ENCODE data around the gene ZBED3.

ZBED3 gene

DNA sequence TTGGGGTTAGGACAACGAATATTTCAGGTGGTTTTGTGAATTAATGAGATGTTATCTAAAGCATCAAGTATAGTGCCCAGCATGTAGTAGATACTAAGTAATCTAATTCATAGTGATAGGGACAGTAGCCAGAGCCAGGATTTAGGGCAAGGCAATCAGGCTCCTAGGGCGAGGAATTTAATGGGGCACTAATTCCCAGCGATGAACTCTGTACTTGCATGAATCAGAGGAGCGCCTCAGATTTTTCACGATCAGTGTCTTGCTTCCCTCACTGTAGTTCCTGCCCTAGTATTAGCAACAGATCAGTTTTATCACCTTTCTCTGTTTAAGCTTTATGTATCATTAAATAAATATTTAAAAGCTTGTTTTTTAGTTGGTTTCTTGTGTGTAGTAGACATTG is 53.7 kb downstream of the ZBED3 start:
- TF ChIP-seq, protein P1, sequence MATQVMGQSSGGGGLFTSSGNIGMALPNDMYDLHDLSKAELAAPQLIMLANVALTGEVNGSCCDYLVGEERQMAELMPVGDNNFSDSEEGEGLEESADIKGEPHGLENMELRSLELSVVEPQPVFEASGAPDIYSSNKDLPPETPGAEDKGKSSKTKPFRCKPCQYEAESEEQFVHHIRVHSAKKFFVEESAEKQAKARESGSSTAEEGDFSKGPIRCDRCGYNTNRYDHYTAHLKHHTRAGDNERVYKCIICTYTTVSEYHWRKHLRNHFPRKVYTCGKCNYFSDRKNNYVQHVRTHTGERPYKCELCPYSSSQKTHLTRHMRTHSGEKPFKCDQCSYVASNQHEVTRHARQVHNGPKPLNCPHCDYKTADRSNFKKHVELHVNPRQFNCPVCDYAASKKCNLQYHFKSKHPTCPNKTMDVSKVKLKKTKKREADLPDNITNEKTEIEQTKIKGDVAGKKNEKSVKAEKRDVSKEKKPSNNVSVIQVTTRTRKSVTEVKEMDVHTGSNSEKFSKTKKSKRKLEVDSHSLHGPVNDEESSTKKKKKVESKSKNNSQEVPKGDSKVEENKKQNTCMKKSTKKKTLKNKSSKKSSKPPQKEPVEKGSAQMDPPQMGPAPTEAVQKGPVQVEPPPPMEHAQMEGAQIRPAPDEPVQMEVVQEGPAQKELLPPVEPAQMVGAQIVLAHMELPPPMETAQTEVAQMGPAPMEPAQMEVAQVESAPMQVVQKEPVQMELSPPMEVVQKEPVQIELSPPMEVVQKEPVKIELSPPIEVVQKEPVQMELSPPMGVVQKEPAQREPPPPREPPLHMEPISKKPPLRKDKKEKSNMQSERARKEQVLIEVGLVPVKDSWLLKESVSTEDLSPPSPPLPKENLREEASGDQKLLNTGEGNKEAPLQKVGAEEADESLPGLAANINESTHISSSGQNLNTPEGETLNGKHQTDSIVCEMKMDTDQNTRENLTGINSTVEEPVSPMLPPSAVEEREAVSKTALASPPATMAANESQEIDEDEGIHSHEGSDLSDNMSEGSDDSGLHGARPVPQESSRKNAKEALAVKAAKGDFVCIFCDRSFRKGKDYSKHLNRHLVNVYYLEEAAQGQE (IDR thresholded peaks at IDR 0.05; ENCODE audit: insufficient read depth in 1 of 2, low read depth in 2 of 2, low read length in 2 of 2), result no peak
- no peak for TF ChIP-seq FOXP2 (optimal IDR thresholded peaks at IDR 0.05; ENCODE audit: borderline replicate concordance, extremely low read depth, extremely low read length, insufficient read depth)
- TF ChIP-seq SIN3A (IDR thresholded peaks at IDR 0.05; ENCODE audit: borderline replicate concordance, insufficient read depth, low read length), result no peak
- no peak for TF ChIP-seq POLR2AphosphoS5 (IDR thresholded peaks at IDR 0.05; ENCODE audit: low read depth, low read length)
- no peak for TF ChIP-seq TAF1 (IDR thresholded peaks at IDR 0.05; ENCODE audit: borderline replicate concordance, insufficient read depth, low read length)

DNA sequence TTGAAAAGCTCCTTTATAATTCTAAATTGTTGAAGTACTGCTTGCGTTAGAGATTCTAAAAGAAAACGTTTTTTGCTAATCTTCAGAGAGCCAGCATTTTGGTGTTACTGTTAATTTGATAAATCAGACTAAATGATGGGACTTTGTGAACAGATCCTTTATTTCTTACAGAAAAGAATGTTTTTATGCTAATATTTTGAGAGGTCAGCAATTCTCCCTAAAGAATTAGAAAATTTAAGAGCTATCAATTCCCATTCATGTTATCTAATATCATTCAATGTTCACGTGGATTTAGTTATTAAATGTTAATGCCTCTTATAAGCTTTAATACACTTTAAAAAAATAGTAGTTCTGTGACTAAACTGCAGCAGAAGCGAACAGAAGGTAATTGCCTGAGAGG is 54.5 kb downstream of the ZBED3 start:
- TF ChIP-seq TAF1 (IDR thresholded peaks at IDR 0.05; ENCODE audit: borderline replicate concordance, insufficient read depth, low read length) (no peak), SIN3A (IDR thresholded peaks at IDR 0.05; ENCODE audit: borderline replicate concordance, insufficient read depth, low read length) (no peak), FOXP2 (optimal IDR thresholded peaks at IDR 0.05; ENCODE audit: borderline replicate concordance, extremely low read depth, extremely low read length, insufficient read depth) (no peak), POLR2AphosphoS5 (IDR thresholded peaks at IDR 0.05; ENCODE audit: low read depth, low read length) (no peak)
- TF ChIP-seq, protein P1 (IDR thresholded peaks at IDR 0.05; ENCODE audit: insufficient read depth in 1 of 2, low read depth in 2 of 2, low read length in 2 of 2), result no peak

DNA sequence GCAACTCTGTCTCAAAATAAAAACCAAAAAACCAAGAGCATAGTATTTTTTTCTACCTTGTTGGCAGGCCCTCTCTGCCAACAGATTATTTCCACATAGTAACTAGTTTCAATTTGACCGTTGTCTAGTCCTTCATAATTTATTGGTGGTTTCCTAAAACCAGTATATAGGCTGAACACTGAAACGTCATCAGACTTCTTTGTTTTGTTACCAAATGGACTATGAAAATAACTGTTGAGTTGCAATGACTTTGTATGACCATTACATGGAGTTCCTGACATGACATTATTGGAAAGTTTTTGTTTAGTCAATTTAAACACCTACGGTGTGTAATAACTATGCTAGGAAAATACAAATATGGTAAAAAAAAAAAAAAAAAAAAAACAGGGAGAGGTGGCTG is 55.2 kb downstream of the ZBED3 start:
- TF ChIP-seq SIN3A (IDR thresholded peaks at IDR 0.05; ENCODE audit: borderline replicate concordance, insufficient read depth, low read length) (no peak), FOXP2 (optimal IDR thresholded peaks at IDR 0.05; ENCODE audit: borderline replicate concordance, extremely low read depth, extremely low read length, insufficient read depth) (no peak), TAF1 (IDR thresholded peaks at IDR 0.05; ENCODE audit: borderline replicate concordance, insufficient read depth, low read length) (no peak), POLR2AphosphoS5 (IDR thresholded peaks at IDR 0.05; ENCODE audit: low read depth, low read length) (no peak)
- TF ChIP-seq, protein P1 (IDR thresholded peaks at IDR 0.05; ENCODE audit: insufficient read depth in 1 of 2, low read depth in 2 of 2, low read length in 2 of 2), result no peak

DNA sequence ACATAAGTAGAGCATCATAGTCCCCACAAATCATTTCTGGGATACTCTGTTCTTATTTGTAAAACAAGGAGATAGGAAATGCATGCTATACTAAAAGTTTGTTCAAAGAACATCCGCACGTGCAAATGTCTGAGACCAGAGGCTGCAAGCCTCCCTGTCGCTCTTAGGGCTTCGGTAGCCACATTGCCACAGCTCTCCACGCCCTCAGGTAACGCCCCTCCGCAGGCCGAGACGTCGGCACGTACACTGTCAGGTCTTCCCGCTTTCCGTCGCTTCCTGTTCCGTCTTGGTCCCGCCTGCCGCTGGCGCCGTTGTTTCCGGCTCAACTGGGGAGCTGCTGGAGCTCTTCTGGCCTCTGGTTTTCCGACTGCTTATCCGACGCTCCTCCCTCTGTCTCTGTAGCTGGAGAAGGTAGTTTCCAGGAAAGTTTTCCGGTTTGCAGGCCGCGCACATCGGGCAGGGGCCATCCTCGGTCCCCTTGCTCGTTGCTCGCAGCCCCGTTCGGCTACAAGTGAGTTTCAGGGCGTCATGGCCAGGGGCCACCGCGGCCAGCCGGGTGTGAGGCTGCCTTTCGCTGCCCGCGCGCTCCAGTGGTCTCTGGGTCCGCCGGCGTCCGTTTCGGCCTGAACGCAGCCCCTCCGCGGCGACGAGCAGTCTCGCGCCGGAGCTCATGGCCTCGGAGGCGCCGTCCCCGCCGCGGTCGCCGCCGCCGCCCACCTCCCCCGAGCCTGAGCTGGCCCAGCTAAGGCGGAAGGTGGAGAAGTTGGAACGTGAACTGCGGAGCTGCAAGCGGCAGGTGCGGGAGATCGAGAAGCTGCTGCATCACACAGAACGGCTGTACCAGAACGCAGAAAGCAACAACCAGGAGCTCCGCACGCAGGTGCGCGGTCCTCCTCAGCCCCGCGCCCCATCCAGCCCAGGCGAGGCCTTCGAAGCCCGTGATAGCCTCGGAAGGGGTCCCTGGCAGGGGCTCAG is 56.7 kb downstream of the ZBED3 start, which contains the start of gene AGGF1:
Gene AGGF1 (plus strand): TSS at position 308 of the 975 bp plus-strand sequence. CDS start 363 bp downstream, at position 671.
- TF ChIP-seq POLR2AphosphoS5 (IDR thresholded peaks at IDR 0.05; ENCODE audit: low read depth, low read length), result peak; percentile 93
- TF ChIP-seq SIN3A (IDR thresholded peaks at IDR 0.05; ENCODE audit: borderline replicate concordance, insufficient read depth, low read length), result no peak
- TF ChIP-seq TAF1 (IDR thresholded peaks at IDR 0.05; ENCODE audit: borderline replicate concordance, insufficient read depth, low read length), result peak; percentile 75; the same call in 1 of the 2 replicates
- TF ChIP-seq, protein P1 (IDR thresholded peaks at IDR 0.05; ENCODE audit: insufficient read depth in 1 of 2, low read depth in 2 of 2, low read length in 2 of 2), result peak; percentile 37 to 43; a peak in 1 of 4 replicates
- TF ChIP-seq FOXP2 (optimal IDR thresholded peaks at IDR 0.05; ENCODE audit: borderline replicate concordance, extremely low read depth, extremely low read length, insufficient read depth), result peak; percentile 84
